CD14-positive monocyte (primary cell): Measurements from ENCODE around the gene CHPF. TPM values are rescaled to one million over a fixed set of nuclear protein-coding genes. Genes with fewer than 3 reads are reported as not detected.
A peak's percentile ranks its signal among the peaks of the same experiment; 100 is the strongest.

Experiments used
- DNase-seq, 3 donors: peaks; one replicate each; pipeline ENCODE4 v3.0.0-alpha.2; 2011 to 2022
- H2AFZ ChIP-seq: 2 replicates; pipeline ENCODE4 v1.6.0; 2012; ENCODE audit warnings: mild to moderate bottlenecking, low read depth, low read length, inconsistent platforms; ENCODE audit not compliant: insufficient read depth, poor library complexity, severe bottlenecking
- H3K27ac ChIP-seq, 2 donors: 1 replicate in 1 of 2; 2 replicates in 1 of 2; pipeline ENCODE4 v1.5.1; 2012 to 2013; ENCODE audit warnings: low read length in 2 of 2, control low read depth in 1 of 2, inconsistent platforms in 1 of 2, low read depth in 1 of 2, mild to moderate bottlenecking in 1 of 2
- H3K27me3 ChIP-seq, 2 donors: one replicate each; pipeline versions ENCODE4 v1.6.0 to v1.6.1; 2011 to 2013; ENCODE audit warnings: low read length in 2 of 2; ENCODE audit not compliant: control insufficient read depth in 2 of 2, insufficient read depth in 2 of 2
- H3K36me3 ChIP-seq, 2 donors: replicated peaks in 1 of 2; 1 replicate in 1 of 2; 2 replicates in 1 of 2; pipeline versions ENCODE4 v1.5.1 to v1.6.1; 2012 to 2013; ENCODE audit warnings: low read length in 2 of 2, control low read depth in 1 of 2, inconsistent platforms in 1 of 2, mild to moderate bottlenecking in 1 of 2; ENCODE audit not compliant: insufficient read depth in 2 of 2, control insufficient read depth in 1 of 2
- H3K4me1 ChIP-seq, 2 donors: 1 replicate in 1 of 2; 2 replicates in 1 of 2; pipeline versions ENCODE4 v1.5.1 to v1.6.1; 2012 to 2013; ENCODE audit warnings: low read length in 2 of 2, control low read depth in 1 of 2, inconsistent platforms in 1 of 2, mild to moderate bottlenecking in 1 of 2, moderate library complexity in 1 of 2; ENCODE audit not compliant: insufficient read depth in 2 of 2, control insufficient read depth in 1 of 2
- H3K4me2 ChIP-seq: replicated peaks from 2 replicates; pipeline ENCODE3; 2012; ENCODE audit warnings: low read length, moderate library complexity, mild to moderate bottlenecking; ENCODE audit not compliant: poor library complexity, severe bottlenecking; ENCODE audit errors: extremely low read depth
- H3K4me3 ChIP-seq, 3 experiments: fragments of 200-600 bp in 1 of 3; sonication (generic) in 1 of 3; replicated peaks in 1 of 3; 1 replicate in 2 of 3; 2 replicates in 1 of 3; pipeline ENCODE4 v1.5.1; 2011 to 2013; ENCODE audit warnings: low read length in 3 of 3, mild to moderate bottlenecking in 3 of 3, control low read depth in 2 of 3, low read depth in 2 of 3, inconsistent platforms in 1 of 3, moderate library complexity in 1 of 3
- H3K79me2 ChIP-seq: 2 replicates; pipeline ENCODE4 v1.6.0; 2012; ENCODE audit warnings: mild to moderate bottlenecking, control low read depth, inconsistent platforms, low read length, moderate library complexity; ENCODE audit not compliant: insufficient read depth
- H3K9ac ChIP-seq: 2 replicates; pipeline ENCODE4 v1.6.0; 2017; ENCODE audit warnings: low read length, mild to moderate bottlenecking; ENCODE audit not compliant: insufficient read depth, poor library complexity, severe bottlenecking
- H3K9me3 ChIP-seq, 2 donors: replicated peaks in 1 of 2; 1 replicate in 1 of 2; 2 replicates in 1 of 2; pipeline versions ENCODE4 v1.5.1 to v1.6.1; 2012 to 2013; ENCODE audit warnings: low read length in 2 of 2, control low read depth in 1 of 2; ENCODE audit not compliant: control insufficient read depth in 1 of 2, insufficient read depth in 1 of 2
- H4K20me1 ChIP-seq: 2 replicates; pipeline ENCODE4 v1.6.0; 2012; ENCODE audit warnings: mild to moderate bottlenecking, low read length, control low read depth, moderate library complexity; ENCODE audit not compliant: insufficient read depth
- H3K27ac Mint-ChIP-seq, 7 donors: one replicate each; pipeline ENCODE4 v1.8.0; 2020; ENCODE audit warnings: mild to moderate bottlenecking in 7 of 7, mixed read lengths in 7 of 7, moderate library complexity in 6 of 7, inconsistent platforms in 2 of 7
- H3K27me3 Mint-ChIP-seq, 3 donors: one replicate each; pipeline ENCODE4 v1.8.0; 2021 to 2022; ENCODE audit warnings: low read depth in 3 of 3, mild to moderate bottlenecking in 3 of 3, mixed read lengths in 3 of 3, moderate library complexity in 3 of 3, inconsistent platforms in 1 of 3
- H3K36me3 Mint-ChIP-seq, 2 donors: one replicate each; pipeline ENCODE4 v1.8.0; 2020; ENCODE audit warnings: mixed read lengths in 2 of 2, inconsistent platforms in 1 of 2, mild to moderate bottlenecking in 1 of 2
- H3K4me1 Mint-ChIP-seq: one replicate; pipeline ENCODE4 v1.8.0; 2020; ENCODE audit warnings: mild to moderate bottlenecking, mixed read lengths
- H3K4me3 Mint-ChIP-seq, 2 donors: one replicate each; pipeline ENCODE4 v1.8.0; 2020; ENCODE audit warnings: mild to moderate bottlenecking in 2 of 2, mixed read lengths in 2 of 2, moderate library complexity in 1 of 2
- H3K9me3 Mint-ChIP-seq, 7 donors: one replicate each; pipeline ENCODE4 v1.8.0; 2020 to 2022; ENCODE audit warnings: mixed read lengths in 7 of 7, mild to moderate bottlenecking in 6 of 7, moderate library complexity in 6 of 7, inconsistent platforms in 2 of 7
- WGBS: methylation state at CpG from one replicate; pipeline ENCODE4 v1.1.5; 2013; ENCODE audit warnings: missing lambda C conversion rate; ENCODE audit not compliant: insufficient coverage; 5-methylcytosine and 5-hydroxymethylcytosine counted together
- intact Hi-C, 2 donors: fragments of 100-400 bp; cut with micrococcal nuclease; formaldehyde crosslinking; loops; one replicate each; pipeline versions ENCODE4 v1.15.0 to v1.15.1; 2023
- polyA plus RNA-seq, 3 donors: library from polyadenylated mRNA; depleted of rRNA in 1 of 3; unstranded in 2 of 3; stranded (reverse) in 1 of 3; fragments of 300-500 nt in 2 of 3; fragments of >200 nt in 1 of 3; fragmentation: Illumina TruSeq in 2 of 3; gene quantifications; 1 replicate in 2 of 3; 2 replicates in 1 of 3; pipeline ENCODE4 v1.2.3, GENCODE V29; 2012 to 2021
- TF ChIP-seq, protein P1 (sequence below): fragments of 200-600 bp; IDR thresholded peaks from one replicate; pipeline ENCODE4 v1.8.0; 2022; ENCODE audit warnings: antibody characterized with exemption, mild to moderate bottlenecking

Gene CHPF
- polyA plus RNA-seq, 3 donors, result 0.09 to 0.32 (median 0.09) TPM

DNA sequence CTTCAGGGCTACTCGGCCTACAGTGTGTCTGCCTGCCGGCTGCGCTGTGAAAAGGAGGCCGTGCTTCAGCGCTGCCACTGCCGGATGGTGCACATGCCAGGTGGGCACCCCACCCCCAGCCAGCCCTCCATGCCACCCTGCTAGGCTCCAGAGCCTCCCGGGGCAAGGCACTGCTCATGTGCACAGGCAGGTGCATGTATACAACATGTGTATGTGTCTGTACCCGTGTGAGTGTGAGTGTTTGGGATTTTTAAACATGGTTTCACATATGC, 11.3 kb downstream of the CHPF start:
- H3K27ac Mint-ChIP-seq, result no peak overlapping the region
- intact Hi-C loops, result loop anchor here (5.0 kb wide), 3 partner anchors 35 to 75 kb away; partner anchors contain the start of gene GMPPA (in 1 of the 2)
- Histone ChIP-seq H3K27ac (no peak overlapping the region), H3K36me3 (no peaks in the 10 kb centered on the region), H3K9me3 (no peaks in the 10 kb centered on the region), H3K27me3 (peaks cover 13 to 18% of the 10 kb centered on the region in 2 donors), H3K79me2 (no peaks in the 10 kb centered on the region), H3K9ac (no peak overlapping the region), H3K4me1 (no peaks in the 10 kb centered on the region), H3K4me2 (no peak overlapping the region), H3K4me3 (no peak overlapping the region), H4K20me1 (no peaks in the 10 kb centered on the region), H2AFZ (no peak overlapping the region)
- H3K9me3 Mint-ChIP-seq, result peaks cover 0 to 2% (median 0%) of the 10 kb centered on the region in 7 donors
- no peaks in the 10 kb centered on the region for H3K4me1 Mint-ChIP-seq
- no peak for DNase-seq
- no peak overlapping the region for H3K4me3 Mint-ChIP-seq
- WGBS, result 94% methylated on average over 5 of the region's 8 CpGs
- H3K27me3 Mint-ChIP-seq, result peaks cover 41 to 45% (median 44%) of the 10 kb centered on the region in 3 donors
- no peaks in the 10 kb centered on the region for H3K36me3 Mint-ChIP-seq
- TF ChIP-seq, protein P1, sequence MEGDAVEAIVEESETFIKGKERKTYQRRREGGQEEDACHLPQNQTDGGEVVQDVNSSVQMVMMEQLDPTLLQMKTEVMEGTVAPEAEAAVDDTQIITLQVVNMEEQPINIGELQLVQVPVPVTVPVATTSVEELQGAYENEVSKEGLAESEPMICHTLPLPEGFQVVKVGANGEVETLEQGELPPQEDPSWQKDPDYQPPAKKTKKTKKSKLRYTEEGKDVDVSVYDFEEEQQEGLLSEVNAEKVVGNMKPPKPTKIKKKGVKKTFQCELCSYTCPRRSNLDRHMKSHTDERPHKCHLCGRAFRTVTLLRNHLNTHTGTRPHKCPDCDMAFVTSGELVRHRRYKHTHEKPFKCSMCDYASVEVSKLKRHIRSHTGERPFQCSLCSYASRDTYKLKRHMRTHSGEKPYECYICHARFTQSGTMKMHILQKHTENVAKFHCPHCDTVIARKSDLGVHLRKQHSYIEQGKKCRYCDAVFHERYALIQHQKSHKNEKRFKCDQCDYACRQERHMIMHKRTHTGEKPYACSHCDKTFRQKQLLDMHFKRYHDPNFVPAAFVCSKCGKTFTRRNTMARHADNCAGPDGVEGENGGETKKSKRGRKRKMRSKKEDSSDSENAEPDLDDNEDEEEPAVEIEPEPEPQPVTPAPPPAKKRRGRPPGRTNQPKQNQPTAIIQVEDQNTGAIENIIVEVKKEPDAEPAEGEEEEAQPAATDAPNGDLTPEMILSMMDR, result no peak

DNA sequence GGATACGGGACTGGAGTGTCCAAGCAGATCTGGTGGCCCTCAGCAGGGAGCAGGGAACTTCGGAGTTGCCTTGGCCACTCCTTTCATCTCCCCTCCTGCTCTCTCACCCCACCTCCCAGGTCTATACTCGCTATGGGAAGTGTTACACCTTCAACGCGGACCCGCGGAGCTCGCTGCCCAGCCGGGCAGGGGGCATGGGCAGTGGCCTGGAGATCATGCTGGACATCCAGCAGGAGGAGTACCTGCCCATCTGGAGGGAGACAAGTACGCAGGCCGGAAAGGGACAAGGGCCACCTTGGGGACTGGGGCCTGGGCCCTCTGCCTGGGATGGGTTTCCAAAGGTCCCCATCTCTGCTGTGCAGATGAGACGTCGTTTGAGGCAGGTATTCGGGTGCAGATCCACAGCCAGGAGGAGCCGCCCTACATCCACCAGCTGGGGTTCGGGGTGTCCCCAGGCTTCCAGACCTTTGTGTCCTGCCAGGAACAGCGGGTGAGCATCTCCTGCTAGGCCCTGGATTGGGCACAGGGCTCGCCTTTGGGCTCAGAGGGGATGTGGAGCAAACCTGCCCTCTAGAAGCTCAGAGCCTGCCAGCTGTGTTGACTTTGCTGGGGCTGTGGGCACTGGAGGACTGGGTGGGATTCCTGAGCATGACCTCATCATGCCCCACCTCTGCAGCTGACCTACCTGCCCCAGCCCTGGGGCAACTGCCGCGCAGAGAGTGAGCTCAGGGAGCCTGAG, 11.8 kb downstream of the CHPF start:
- no peak overlapping the region for H2AFZ ChIP-seq
- DNase-seq, result no peak
- H3K4me1 ChIP-seq, result no peaks in the 10 kb centered on the region
- H3K9me3 ChIP-seq, result no peaks in the 10 kb centered on the region
- no peaks in the 10 kb centered on the region for H3K36me3 ChIP-seq
- no peak overlapping the region for H3K4me3 ChIP-seq
- H3K9ac ChIP-seq, result no peak overlapping the region
- no peaks in the 10 kb centered on the region for H3K4me1 Mint-ChIP-seq
- H3K9me3 Mint-ChIP-seq, result peaks cover 0 to 2% (median 0%) of the 10 kb centered on the region in 7 donors
- TF ChIP-seq, protein P1, result no peak
- no peaks in the 10 kb centered on the region for H3K79me2 ChIP-seq
- H4K20me1 ChIP-seq, result no peaks in the 10 kb centered on the region
- H3K27me3 Mint-ChIP-seq, result peaks cover 42 to 49% (median 47%) of the 10 kb centered on the region in 3 donors
- no peak overlapping the region for H3K27ac Mint-ChIP-seq
- H3K27ac ChIP-seq, result no peak overlapping the region
- H3K4me2 ChIP-seq, result no peak overlapping the region
- intact Hi-C loops, result loop anchor here (2.0 to 5.0 kb wide), 4 partner anchors 35 to 129 kb away; partner anchors contain the start of gene GMPPA (in 1 of the 2)
- peak overlapping the region in 1 of 2 donors; percentile 40 for H3K4me3 Mint-ChIP-seq
- H3K36me3 Mint-ChIP-seq, result no peaks in the 10 kb centered on the region
- 84% methylated on average over 20 of the region's 20 CpGs for WGBS
- peaks cover 13 to 20% of the 10 kb centered on the region in 2 donors for H3K27me3 ChIP-seq
